HCT116 (cell line): ENCODE data around the gene DNAH10. TPM values are rescaled to one million over a fixed set of nuclear protein-coding genes. Genes with fewer than 3 reads are reported as not detected.
A peak's percentile ranks its signal among the peaks of the same experiment; 100 is the strongest.

Experiments used
- ATAC-seq: fragments of 200-7000 bp; cut with Tn5 transposase; 2 replicates; pipeline ENCODE4 v1.9.1; 2020; ENCODE audit warnings: mild to moderate bottlenecking, moderate library complexity
- BruUV-seq: library from RNA; stranded (reverse); fragments of 400-500 nt; replicated peaks from 2 replicates; lab custom pipeline; 2021; lab: Mats Ljungman, UMichigan
- CTCF ChIA-PET: fragments of 300-600 bp; sonication (Branson Sonifier 250); formaldehyde crosslinking; loops from one replicate; lab custom pipeline; 2021; ENCODE audit warnings: antibody characterized with exemption; lab: Charles Lee
- POLR2A ChIA-PET: fragments of 300-600, 350-600 bp; sonication (Branson Sonifier 250); formaldehyde crosslinking; loops from one replicate; lab custom pipeline; 2021; ENCODE audit warnings: antibody characterized with exemption; lab: Charles Lee
- RAD21 ChIA-PET, 2 experiments: fragments of 300-600 bp; sonication (Branson Sonifier 250); formaldehyde crosslinking; loops; one replicate each; lab custom pipeline; 2023; ENCODE audit warnings: low total read pairs in 2 of 2; ENCODE audit not compliant: uncharacterized antibody in 2 of 2, unreplicated experiment in 2 of 2, low non-redundant PET in 1 of 2; lab: Charles Lee
- DNase-seq: peaks from one replicate; pipeline ENCODE4 v3.0.0-alpha.2; 2010; ENCODE audit warnings: low read depth, low spot score
- H2AFZ ChIP-seq: fragments of 200-600 bp; shearing (Covaris generic), sonication (generic); 2 replicates; pipeline ENCODE4 v1.6.1; 2017; ENCODE audit warnings: low read depth, mixed run types, mixed read lengths, antibody characterized with exemption, low read length; ENCODE audit not compliant: poor library complexity, severe bottlenecking
- H3K27ac ChIP-seq: 2 replicates; pipeline ENCODE4 v1.5.1; 2012; ENCODE audit warnings: low read depth, low read length
- H3K27me3 ChIP-seq: fragments of 200-600 bp; sonication (generic); 2 replicates; pipeline ENCODE4 v1.6.1; 2016; ENCODE audit warnings: mixed run types, low read length, mixed read lengths; ENCODE audit not compliant: insufficient read depth
- H3K36me3 ChIP-seq, 2 experiments: fragments of 200-500 bp in 1 of 2; fragments of 200-600 bp in 1 of 2; sonication (Bioruptor generic) in 1 of 2; sonication (generic) in 1 of 2; 2 replicates each; pipeline versions ENCODE4 v1.5.1 to v1.6.1; 2014 to 2016; ENCODE audit warnings: low read length in 2 of 2, inconsistent platforms in 1 of 2, mixed read lengths in 1 of 2, mixed run types in 1 of 2; ENCODE audit not compliant: insufficient read depth in 2 of 2, control insufficient read depth in 1 of 2
- H3K4me1 ChIP-seq, 2 experiments: fragments of 200-600 bp in 1 of 2; sonication (generic) in 1 of 2; 2 replicates each; pipeline versions ENCODE4 v1.5.1 to v1.6.1; 2012 to 2017; ENCODE audit warnings: low read length in 2 of 2, inconsistent platforms in 1 of 2, mild to moderate bottlenecking in 1 of 2, mixed read lengths in 1 of 2, mixed run types in 1 of 2, moderate library complexity in 1 of 2; ENCODE audit not compliant: insufficient read depth in 2 of 2, control insufficient read depth in 1 of 2
- H3K4me2 ChIP-seq: fragments of 200-600 bp; sonication (generic); 2 replicates; pipeline ENCODE4 v1.6.1; 2017; ENCODE audit warnings: mixed run types, low read length, mixed read lengths
- H3K4me3 ChIP-seq, 2 experiments: fragments of 200-600 bp in 1 of 2; sonication (generic) in 1 of 2; replicated peaks in 1 of 2; 2 replicates each; pipeline ENCODE4 v1.5.1; 2011 to 2016; ENCODE audit warnings: low read length in 2 of 2, control low read depth in 1 of 2, low read depth in 1 of 2, mild to moderate bottlenecking in 1 of 2, mixed read lengths in 1 of 2, mixed run types in 1 of 2
- H3K79me2 ChIP-seq: fragments of 200-600 bp; sonication (generic); 2 replicates; pipeline ENCODE4 v1.6.1; 2017; ENCODE audit warnings: mild to moderate bottlenecking, mixed run types, low read length, moderate library complexity, mixed read lengths; ENCODE audit not compliant: insufficient read depth
- H3K9ac ChIP-seq: fragments of 200-600 bp; sonication (generic); 2 replicates; pipeline ENCODE4 v1.6.1; 2016; ENCODE audit warnings: low read length, mixed read lengths
- H3K9me2 ChIP-seq: fragments of 200-600 bp; sonication (generic), shearing (Covaris generic); 2 replicates; pipeline ENCODE4 v1.6.1; 2017; ENCODE audit warnings: mixed run types, mild to moderate bottlenecking, moderate library complexity; ENCODE audit not compliant: insufficient read depth
- H3K9me3 ChIP-seq, 2 experiments: fragments of 200-500 bp in 1 of 2; fragments of 200-600 bp in 1 of 2; sonication (Bioruptor generic) in 1 of 2; sonication (generic) in 1 of 2; 2 replicates each; pipeline ENCODE4 v1.6.1; 2014 to 2017; ENCODE audit warnings: low read length in 2 of 2, mixed read lengths in 2 of 2, inconsistent platforms in 1 of 2, low read depth in 1 of 2, mild to moderate bottlenecking in 1 of 2, mixed run types in 1 of 2, moderate library complexity in 1 of 2; ENCODE audit not compliant: control insufficient read depth in 1 of 2, insufficient read depth in 1 of 2
- H4K20me1 ChIP-seq: fragments of 200-600 bp; sonication (generic), shearing (Covaris generic); 2 replicates; pipeline ENCODE4 v1.6.1; 2017; ENCODE audit warnings: mixed run types, mild to moderate bottlenecking, moderate library complexity; ENCODE audit not compliant: insufficient read depth
- ATF3 ChIP-seq: IDR thresholded peaks from 2 replicates; pipeline ENCODE4 v1.6.1; 2012
- CBX3 ChIP-seq: IDR thresholded peaks from 2 replicates; pipeline ENCODE4 v1.6.1; 2012; ENCODE audit warnings: low read depth
- CTCF ChIP-seq, 3 experiments: fragments of 200-600 bp in 1 of 3; sonication (generic) in 1 of 3; IDR thresholded peaks in 2 of 3; conservative IDR thresholded peaks in 1 of 3; 2 replicates each; pipeline ENCODE4 v1.5.1; 2012 to 2017; ENCODE audit warnings: low read depth in 2 of 3, low read length in 2 of 3, antibody characterized with exemption in 1 of 3, borderline replicate concordance in 1 of 3, control low read depth in 1 of 3, mild to moderate bottlenecking in 1 of 3, mixed read lengths in 1 of 3, mixed run types in 1 of 3, moderate library complexity in 1 of 3; ENCODE audit not compliant: insufficient read depth in 1 of 3
- EZH2 ChIP-seq: fragments of 200-600 bp; sonication (generic); IDR thresholded peaks from 2 replicates; pipeline ENCODE4 v1.6.1; 2017; ENCODE audit warnings: antibody characterized with exemption, mixed run types
- FOSL1 ChIP-seq: IDR thresholded peaks from 2 replicates; pipeline ENCODE4 v1.6.1; 2012; ENCODE audit warnings: low read depth
- MAX ChIP-seq: IDR thresholded peaks from 2 replicates; pipeline ENCODE4 v1.6.1; 2012
- RAD21 ChIP-seq: IDR thresholded peaks from 2 replicates; pipeline ENCODE4 v1.6.1; 2012; ENCODE audit warnings: low read depth, mild to moderate bottlenecking
- SP1 ChIP-seq: IDR thresholded peaks from 2 replicates; pipeline ENCODE4 v1.6.1; 2012; ENCODE audit warnings: low read depth
- SRF ChIP-seq: IDR thresholded peaks from 2 replicates; pipeline ENCODE4 v1.6.1; 2012; ENCODE audit warnings: low read depth
- TCF7L2 ChIP-seq: IDR thresholded peaks from 2 replicates; pipeline ENCODE4 v1.7.0; 2011; ENCODE audit warnings: borderline replicate concordance, inconsistent platforms; ENCODE audit not compliant: insufficient read depth, insufficient read length; ENCODE audit errors: extremely low read depth
- ZBTB33 ChIP-seq: IDR thresholded peaks from 2 replicates; pipeline ENCODE4 v1.6.1; 2011; ENCODE audit warnings: mild to moderate bottlenecking, low read length, moderate library complexity; ENCODE audit not compliant: insufficient replicate concordance; ENCODE audit errors: extremely low read depth
- ZFX ChIP-seq: fragments of 450-650 bp; IDR thresholded peaks from 2 replicates; pipeline ENCODE4 v1.6.1; 2017
- intact Hi-C: fragments of 100-400 bp; cut with micrococcal nuclease; formaldehyde crosslinking; loops from 2 replicates; pipeline ENCODE4 v1.10.0; 2022
- total RNA-seq: library from RNA; stranded (reverse); gene quantifications from one replicate; pipeline ENCODE4 v1.2.1, GENCODE V29; 2021; ENCODE audit not compliant: unreplicated experiment

The DNAH10 gene
- total RNA-seq, 1 experiment from 2014 or later, result 1.3 TPM

GRCh38 chr12:123744836-123745235, 17.3 kb upstream of the DNAH10 start (continued):
- TF ChIP-seq ZBTB33 (no peak), RAD21 (peak; percentile 28), MAX (no peak)
- TF ChIP-seq, all 23 proteins: peak for 2

- Histone ChIP-seq H3K4me2 (no peak overlapping the region), H3K4me3 (no peak overlapping the region), H3K9me2 (no peaks in the 10 kb centered on the region), H4K20me1 (no peaks in the 10 kb centered on the region), H3K9me3 (no peaks in the 10 kb centered on the region), H3K4me1 (no peaks in the 10 kb centered on the region), H3K79me2 (no peaks in the 10 kb centered on the region), H3K27me3 (no peaks in the 10 kb centered on the region), H3K27ac (no peak overlapping the region), H2AFZ (no peak overlapping the region), H3K36me3 (peaks cover 12 to 20% of the 10 kb centered on the region in 2 experiments; a peak in 3 of 4 replicates), H3K9ac (no peak overlapping the region)
- CTCF ChIA-PET, result no interaction called here
- intact Hi-C loops, result no loop called here
- BruUV-seq, result no TSS peak
- POLR2A ChIA-PET, result no interaction called here
- RAD21 ChIA-PET, result no interaction called here
- ATAC-seq (no peak), DNase-seq (no peak)
- no peak for TF ChIP-seq ATF3
- no peak for TF ChIP-seq EZH2
- no peak for TF ChIP-seq FOSL1
- TF ChIP-seq TCF7L2, result no peak
- TF ChIP-seq ZFX, result no peak
- TF ChIP-seq CBX3, result no peak
- no peak for TF ChIP-seq SRF
- no peak for TF ChIP-seq CTCF (IDR thresholded peaks at IDR 0.05 in 2 of 3, conservative IDR thresholded peaks at IDR 0.05 in 1 of 3; ENCODE audit: borderline replicate concordance in 1 of 3, insufficient read depth in 1 of 3, low read depth in 2 of 3, low read length in 2 of 3)
- no peak for TF ChIP-seq ZBTB33
- TF ChIP-seq SP1, result no peak
Observed at GRCh38 chr12:123747309-123747708, 14.8 kb upstream of the DNAH10 start.
